HepG2 (cell line): ENCODE measurements around the gene RPL18. TPM values are rescaled to one million over a fixed set of nuclear protein-coding genes. Genes with fewer than 3 reads are reported as not detected.
A peak's percentile ranks its signal among the peaks of the same experiment; 100 is the strongest.

Experiments used
- AGO1 ChIP-seq: fragments of 200-400 bp; formaldehyde crosslinking; IDR thresholded peaks from 2 replicates; pipeline ENCODE4 v1.6.1; 2017; ENCODE audit warnings: mild to moderate bottlenecking, low read depth, low read length, moderate library complexity; ENCODE audit not compliant: poor library complexity, severe bottlenecking
- AGO2 ChIP-seq: fragments of 200-400 bp; formaldehyde crosslinking; optimal IDR thresholded peaks from 2 replicates; pipeline ENCODE3; 2017; ENCODE audit warnings: mild to moderate bottlenecking, low read depth, low read length, moderate library complexity
- CSRNP1 ChIP-seq: sonication (generic); formaldehyde crosslinking; IDR thresholded peaks from 2 replicates; pipeline ENCODE4 v1.8.1; 2023; ENCODE audit warnings: mild to moderate bottlenecking, missing genetic modification reagents
- HIVEP1 ChIP-seq: sonication (generic); formaldehyde crosslinking; IDR thresholded peaks from 2 replicates; pipeline ENCODE4 v1.4.0; 2020; ENCODE audit warnings: mild to moderate bottlenecking, missing genetic modification reagents
- HNRNPL ChIP-seq: fragments of 200-400 bp; formaldehyde crosslinking; IDR thresholded peaks from 2 replicates; pipeline ENCODE4 v1.6.1; 2017; ENCODE audit warnings: mild to moderate bottlenecking, low read depth, low read length
- HNRNPLL ChIP-seq: fragments of 200-400 bp; formaldehyde crosslinking; IDR thresholded peaks from 2 replicates; pipeline ENCODE4 v1.6.1; 2017; ENCODE audit warnings: mild to moderate bottlenecking, low read depth, low read length; ENCODE audit not compliant: poor library complexity, severe bottlenecking
- NCOA2 ChIP-seq: sonication (generic); formaldehyde crosslinking; IDR thresholded peaks from 2 replicates; pipeline ENCODE4 v1.8.0; 2022; ENCODE audit warnings: inconsistent platforms
- PCBP1 ChIP-seq: fragments of 200-400 bp; formaldehyde crosslinking; IDR thresholded peaks from 2 replicates; pipeline ENCODE4 v1.6.1; 2017; ENCODE audit warnings: mild to moderate bottlenecking, low read depth, low read length, borderline replicate concordance
- POLR2G ChIP-seq: fragments of 200-400 bp; formaldehyde crosslinking; IDR thresholded peaks from 2 replicates; pipeline ENCODE4 v1.6.1; 2018; ENCODE audit warnings: mild to moderate bottlenecking, low read depth, low read length, moderate library complexity
- ZC3H13 ChIP-seq: sonication (generic); formaldehyde crosslinking; IDR thresholded peaks from 2 replicates; pipeline ENCODE4 v1.8.1; 2023; ENCODE audit warnings: mild to moderate bottlenecking, missing genetic modification reagents, moderate library complexity
- ZNF724P ChIP-seq: sonication (generic); formaldehyde crosslinking; IDR thresholded peaks from 2 replicates; pipeline ENCODE4 v1.8.0; 2022; ENCODE audit warnings: missing genetic modification reagents, borderline replicate concordance
- polyA plus RNA-seq, 8 experiments: library from polyadenylated mRNA; depleted of rRNA in 3 of 8; stranded (reverse) in 7 of 8; unstranded in 1 of 8; fragments of >200 nt; fragmentation: Illumina TruSeq in 4 of 8; extraction: Trizol in 4 of 8; gene quantifications; 2 replicates each; pipeline versions ENCODE4 v1.2.1 to v1.2.3, GENCODE V29; 2011 to 2016; ENCODE audit warnings: low read depth in 4 of 8, missing spikeins in 1 of 8, mixed read lengths in 1 of 8; ENCODE audit not compliant: insufficient read depth in 1 of 8
- total RNA-seq, 5 experiments: library from RNA; depleted of rRNA; stranded (reverse); fragments of >200 nt; fragmentation: Illumina TruSeq; extraction: Trizol; gene quantifications; 2 replicates each; pipeline ENCODE4 v1.2.3, GENCODE V29; 2016; ENCODE audit warnings: low read depth in 1 of 5
- TF ChIP-seq, protein P1 (sequence below): sonication (generic); formaldehyde crosslinking; conservative IDR thresholded peaks from 2 replicates; pipeline ENCODE4 v1.8.0; 2022; ENCODE audit warnings: missing genetic modification reagents
- TF ChIP-seq, protein P2 (sequence below): IDR thresholded peaks from 2 replicates; pipeline ENCODE4 v1.6.1; 2016; ENCODE audit warnings: missing genetic modification reagents, missing compliant biosample characterization

The RPL18 gene
- total and polyA plus RNA-seq, 2 of the 13 experiments (the other 11 are each of a cell fraction or from before 2014, with no cell fraction given) = 1,485 to 1,639 TPM

DNA sequence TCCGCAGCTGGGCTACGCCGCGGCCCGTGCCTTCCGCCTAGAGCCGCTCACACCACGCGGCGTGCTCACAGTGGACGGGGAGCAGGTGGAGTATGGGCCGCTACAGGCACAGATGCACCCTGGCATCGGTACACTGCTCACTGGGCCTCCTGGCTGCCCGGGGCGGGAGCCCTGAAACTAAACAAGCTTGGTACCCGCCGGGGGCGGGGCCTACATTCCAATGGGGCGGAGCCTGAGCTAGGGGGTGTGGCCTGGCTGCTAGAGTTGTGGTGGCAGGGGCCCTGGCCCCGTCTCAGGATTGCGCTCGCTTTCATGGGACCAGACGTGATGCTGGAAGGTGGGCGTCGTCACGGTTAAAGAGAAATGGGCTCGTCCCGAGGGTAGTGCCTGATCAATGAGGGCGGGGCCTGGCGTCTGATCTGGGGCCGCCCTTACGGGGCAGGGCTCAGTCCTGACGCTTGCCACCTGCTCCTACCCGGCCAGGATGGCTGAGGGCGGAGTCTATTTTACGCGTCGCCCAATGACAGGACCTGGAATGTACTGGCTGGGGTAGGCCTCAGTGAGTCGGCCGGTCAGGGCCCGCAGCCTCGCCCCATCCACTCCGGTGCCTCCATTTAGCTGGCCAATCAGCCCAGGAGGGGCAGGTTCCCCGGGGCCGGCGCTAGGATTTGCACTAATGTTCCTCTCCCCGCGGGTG is 10.8 kb upstream of the RPL18 start (continued):
- TF ChIP-seq ZC3H13 (CRISPR knock-in tag) (peak; percentile 48; the same call in 1 of the 2 replicates), CSRNP1 (CRISPR knock-in tag) (0 out of 2 replicates have a peak, but pooled peaks have one; percentile 5), POLR2G (0 out of 2 replicates have a peak, but pooled peaks have one; percentile 18), HNRNPLL (peak; percentile 15), HIVEP1 (CRISPR knock-in tag) (no peak), HNRNPL (0 out of 2 replicates have a peak, but pooled peaks have one; percentile 49), NCOA2 (CRISPR knock-in tag) (no peak), ZNF724P (0 out of 2 replicates have a peak, but pooled peaks have one; percentile 30), AGO2 (peak; percentile 93), AGO1 (peak; percentile 93), PCBP1 (no peak)
- TF ChIP-seq, protein P1, sequence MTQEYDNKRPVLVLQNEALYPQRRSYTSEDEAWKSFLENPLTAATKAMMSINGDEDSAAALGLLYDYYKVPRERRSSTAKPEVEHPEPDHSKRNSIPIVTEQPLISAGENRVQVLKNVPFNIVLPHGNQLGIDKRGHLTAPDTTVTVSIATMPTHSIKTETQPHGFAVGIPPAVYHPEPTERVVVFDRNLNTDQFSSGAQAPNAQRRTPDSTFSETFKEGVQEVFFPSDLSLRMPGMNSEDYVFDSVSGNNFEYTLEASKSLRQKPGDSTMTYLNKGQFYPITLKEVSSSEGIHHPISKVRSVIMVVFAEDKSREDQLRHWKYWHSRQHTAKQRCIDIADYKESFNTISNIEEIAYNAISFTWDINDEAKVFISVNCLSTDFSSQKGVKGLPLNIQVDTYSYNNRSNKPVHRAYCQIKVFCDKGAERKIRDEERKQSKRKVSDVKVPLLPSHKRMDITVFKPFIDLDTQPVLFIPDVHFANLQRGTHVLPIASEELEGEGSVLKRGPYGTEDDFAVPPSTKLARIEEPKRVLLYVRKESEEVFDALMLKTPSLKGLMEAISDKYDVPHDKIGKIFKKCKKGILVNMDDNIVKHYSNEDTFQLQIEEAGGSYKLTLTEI (CRISPR knock-in tag) = no peak
- TF ChIP-seq, protein P2, sequence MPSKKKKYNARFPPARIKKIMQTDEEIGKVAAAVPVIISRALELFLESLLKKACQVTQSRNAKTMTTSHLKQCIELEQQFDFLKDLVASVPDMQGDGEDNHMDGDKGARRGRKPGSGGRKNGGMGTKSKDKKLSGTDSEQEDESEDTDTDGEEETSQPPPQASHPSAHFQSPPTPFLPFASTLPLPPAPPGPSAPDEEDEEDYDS (CRISPR knock-in tag) = no peak
- TF ChIP-seq, all 625 proteins: peak for 10
